22Rv1 (cell line): ENCODE results near the gene ZNF513.

Source experiments
- H3K27ac ChIP-seq: fragments of 450-650 bp; 2 replicates; pipeline ENCODE4 v1.5.1; 2017
- CTCF ChIP-seq: fragments of 450-650 bp; IDR thresholded peaks from 2 replicates; pipeline ENCODE4 v1.5.1; 2017; ENCODE audit warnings: mild to moderate bottlenecking
- ZFX ChIP-seq: fragments of 450-650 bp; IDR thresholded peaks from 2 replicates; pipeline ENCODE4 v1.6.1; 2017; ENCODE audit warnings: antibody characterized with exemption, borderline replicate concordance

ZNF513 gene

GRCh38 chr2:27420996-27421395 lies 40.5 kb upstream of the ZNF513 start:
- H3K27ac ChIP-seq, result peak overlapping the region; percentile 67
- TF ChIP-seq CTCF (no peak), ZFX (no peak)

- H3K27ac ChIP-seq, result no peak overlapping the region
- TF ChIP-seq CTCF (no peak), ZFX (no peak)
Observed at GRCh38 chr2:27416151-27416550, 35.6 kb upstream of the ZNF513 start.

- no peak for TF ChIP-seq ZFX
- no peak for TF ChIP-seq CTCF
- no peak overlapping the region for H3K27ac ChIP-seq
Observed at GRCh38 chr2:27412419-27413152, 32.1 kb upstream of the ZNF513 start.

- peak within 1 kb of the TSS; percentile 89 for H3K27ac ChIP-seq
- TF ChIP-seq CTCF (no peak), ZFX (no peak)
Observed at GRCh38 chr2:27409321-27410073, 29.0 kb upstream of the ZNF513 start, which contains the start of gene PPM1G. PPM1G (minus strand) TSS chr2:27409591; CDS start chr2:27409422, 169 bp downstream.

GRCh38 chr2:27408601-27409320 lies 28.2 kb upstream of the ZNF513 start:
- TF ChIP-seq CTCF, result no peak
- TF ChIP-seq ZFX, result no peak
- peak overlapping the region; percentile 89 for H3K27ac ChIP-seq

GRCh38 chr2:27407798-27408491 lies 27.4 kb upstream of the ZNF513 start:
- peak overlapping the region; percentile 89 for H3K27ac ChIP-seq
- TF ChIP-seq ZFX, result no peak
- peak; percentile 76 for TF ChIP-seq CTCF
